NCI-H1436 (cell line): ENCODE results near the gene ANO9.

Source experiments
- DNase-seq: peaks from one replicate; lab custom pipeline; 2025; lab: John Stamatoyannopoulos, UW

Gene ANO9

GRCh38 chr11:441418-442274 is at the start of gene ANO9:
ANO9 (minus strand) TSS chr11:442011; CDS start chr11:441926, 85 bp downstream.
- peak; percentile 59 for DNase-seq

- no peak for DNase-seq
Observed at GRCh38 chr11:491358-491757, 49.5 kb upstream of the ANO9 start.

GRCh38 chr11:490930-491260 is 49.1 kb upstream of the ANO9 start:
- DNase-seq: no peak

GRCh38 chr11:490186-490929 is 48.5 kb upstream of the ANO9 start:
- DNase-seq: no peak

GRCh38 chr11:489610-490185 is 47.9 kb upstream of the ANO9 start:
- no peak for DNase-seq

GRCh38 chr11:488992-489391 is 47.2 kb upstream of the ANO9 start:
- DNase-seq: no peak

GRCh38 chr11:488579-488978 is 46.8 kb upstream of the ANO9 start:
- no peak for DNase-seq

GRCh38 chr11:488062-488461 is 46.3 kb upstream of the ANO9 start:
- DNase-seq: no peak

GRCh38 chr11:487571-488021 is 45.8 kb upstream of the ANO9 start:
- DNase-seq: no peak

GRCh38 chr11:486189-486588 is 44.4 kb upstream of the ANO9 start:
- no peak for DNase-seq

- no peak for DNase-seq
Observed at GRCh38 chr11:484616-485015, 42.8 kb upstream of the ANO9 start.

- DNase-seq: no peak
Observed at GRCh38 chr11:479311-479710, 37.5 kb upstream of the ANO9 start.

GRCh38 chr11:477052-477715 is 35.4 kb upstream of the ANO9 start:
- DNase-seq: no peak

GRCh38 chr11:476416-476815 is 34.6 kb upstream of the ANO9 start:
- DNase-seq: no peak

GRCh38 chr11:475941-476340 is 34.1 kb upstream of the ANO9 start:
- DNase-seq: no peak

- DNase-seq: no peak
Observed at GRCh38 chr11:474914-475506, 33.2 kb upstream of the ANO9 start.

GRCh38 chr11:473962-474785 is 32.4 kb upstream of the ANO9 start:
- DNase-seq: no peak

- no peak for DNase-seq
Observed at GRCh38 chr11:473415-473814, 31.6 kb upstream of the ANO9 start.

GRCh38 chr11:472816-473215 is 31.0 kb upstream of the ANO9 start:
- DNase-seq: no peak

GRCh38 chr11:472272-472671 is 30.5 kb upstream of the ANO9 start:
- DNase-seq: no peak

GRCh38 chr11:471468-472145 is 29.8 kb upstream of the ANO9 start:
- DNase-seq: no peak
